HK-2 (cell line): ENCODE measurements around the gene P3R3URF.

Experiments
- DNase-seq: peaks from one replicate; pipeline ENCODE4 v3.0.0-alpha.2; 2018; ENCODE audit not compliant: unreplicated experiment

P3R3URF gene

DNA sequence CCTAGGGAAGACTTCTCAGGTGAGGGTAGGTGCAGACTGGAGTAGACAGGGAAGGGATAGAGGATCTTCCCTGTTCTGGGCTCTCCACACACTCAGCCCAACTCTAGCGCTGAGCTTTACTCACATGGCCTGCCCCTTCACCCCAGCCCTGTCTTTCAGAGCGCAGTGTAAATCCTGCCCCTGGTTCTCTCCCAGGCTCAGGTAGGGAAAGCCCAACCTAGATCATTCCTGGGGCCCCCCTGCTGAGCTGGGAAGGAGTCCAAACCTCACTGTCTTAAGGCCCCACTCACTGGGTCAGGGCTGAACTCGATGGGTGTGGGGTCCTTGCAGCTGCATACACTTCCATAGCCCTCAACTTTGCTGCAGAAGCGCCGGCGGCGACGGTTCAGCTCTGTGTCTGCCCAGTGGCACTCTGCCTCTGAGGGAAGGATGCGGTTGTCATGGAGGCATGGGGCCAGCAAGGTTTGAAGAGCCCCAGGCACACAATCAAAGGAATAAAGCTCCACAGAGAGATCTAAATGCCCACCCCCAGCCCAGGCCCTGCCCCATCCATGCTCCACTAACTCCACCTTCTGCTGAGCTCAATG is 17.8 kb upstream of the P3R3URF start:
- DNase-seq, result peak; percentile 43

DNA sequence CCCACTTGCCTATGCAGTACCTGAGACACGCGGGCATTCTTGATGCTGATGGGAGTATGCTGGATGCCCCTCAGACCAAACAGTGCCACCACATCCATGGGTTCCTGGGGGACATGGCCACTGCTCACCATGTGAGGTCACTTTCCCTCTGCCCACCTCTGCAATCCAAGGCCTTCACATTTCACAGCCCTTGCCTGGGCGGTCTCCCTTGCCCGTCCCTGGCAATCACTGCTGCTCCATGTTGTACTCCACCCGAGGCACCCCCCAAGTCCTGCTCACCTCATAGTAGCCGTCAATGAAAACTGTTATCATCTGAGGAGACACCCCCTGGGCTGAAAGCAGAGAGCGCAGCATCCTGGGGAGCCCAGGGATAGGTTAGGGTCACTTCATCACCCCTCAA is 17.0 kb upstream of the P3R3URF start:
- DNase-seq, result no peak

DNA sequence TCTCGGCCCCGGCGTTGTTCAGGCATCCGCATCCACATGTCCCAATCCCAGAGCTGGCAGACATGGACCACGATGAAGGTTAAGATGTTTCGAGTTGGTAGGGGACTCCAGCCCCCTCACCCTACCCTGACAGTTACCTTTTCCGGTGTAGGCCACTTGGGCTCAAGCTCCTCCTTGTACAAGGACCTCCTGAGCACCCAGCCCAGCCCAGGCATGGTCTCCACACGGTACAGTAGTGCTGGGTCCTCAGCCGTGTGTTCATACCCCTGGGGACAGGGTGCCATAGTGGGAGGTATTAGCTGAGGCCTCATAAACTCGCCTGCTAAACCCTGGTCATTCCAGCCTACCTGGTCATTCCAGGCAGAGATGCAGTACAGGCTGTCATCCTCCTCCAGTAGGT is 15.9 kb upstream of the P3R3URF start:
- DNase-seq, result no peak

GRCh38 chr1:46191033-46191701 is 14.9 kb upstream of the P3R3URF start:
- DNase-seq, result no peak

DNA sequence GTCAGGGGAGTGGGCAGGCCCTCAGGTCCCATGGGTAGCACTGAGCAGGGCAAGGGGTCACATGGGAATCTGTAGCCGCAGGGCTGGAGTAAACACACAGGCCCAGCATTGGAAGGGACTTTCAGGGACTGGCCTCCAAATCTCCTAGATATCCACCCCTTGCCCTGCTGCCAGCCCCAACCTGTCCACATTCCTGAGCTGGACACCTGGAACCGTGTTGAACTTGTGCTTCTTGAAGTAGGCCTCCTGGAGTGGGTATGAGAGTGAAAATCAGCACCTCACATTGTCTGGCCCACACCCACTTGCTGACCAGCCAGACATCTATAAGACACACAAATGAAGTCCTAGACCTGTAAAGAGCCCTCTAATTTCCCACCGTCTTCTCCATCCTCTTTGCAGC is 14.3 kb upstream of the P3R3URF start:
- no peak for DNase-seq

DNA sequence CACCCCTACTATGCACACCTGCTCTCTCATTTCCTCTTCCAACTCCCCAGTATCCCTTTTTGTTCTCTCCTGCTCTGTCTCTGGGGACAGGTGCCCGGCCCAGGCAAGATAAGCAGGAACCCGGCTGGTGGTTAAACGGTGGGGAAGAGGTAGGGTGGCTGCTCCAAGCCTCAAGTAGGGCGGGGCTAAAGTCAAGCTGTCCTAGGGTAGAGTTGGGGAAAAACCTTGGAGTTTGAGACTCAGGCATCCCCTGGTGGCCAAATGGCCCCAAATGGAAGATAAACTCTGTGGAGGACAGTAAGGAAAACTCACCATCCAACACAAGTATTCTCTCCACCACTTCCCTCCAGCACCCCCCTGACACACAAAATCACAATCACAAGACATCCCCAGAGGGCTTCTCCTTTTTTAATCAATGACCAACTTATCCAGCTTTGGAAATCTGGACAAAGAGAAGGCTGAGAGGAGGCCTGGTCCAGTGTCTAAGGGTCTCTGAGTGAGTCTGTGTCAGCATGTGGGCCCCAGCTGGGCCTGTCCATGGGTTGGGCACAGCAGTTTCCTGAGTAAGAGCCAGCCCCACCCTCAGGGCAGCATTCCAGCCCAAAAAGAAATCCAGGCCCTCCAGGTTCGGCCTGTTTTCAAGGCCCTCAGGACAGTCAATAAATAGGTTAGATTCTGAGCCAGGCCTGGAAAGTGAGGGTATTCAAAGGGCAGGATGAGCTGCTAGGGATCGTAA is 12.2 kb upstream of the P3R3URF start:
- DNase-seq, result no peak

- DNase-seq, result no peak
Measured at GRCh38 chr1:46187106-46187869, 11.0 kb upstream of the P3R3URF start.

- DNase-seq, result no peak
Measured at GRCh38 chr1:46186076-46186475, 9.8 kb upstream of the P3R3URF start.

DNA sequence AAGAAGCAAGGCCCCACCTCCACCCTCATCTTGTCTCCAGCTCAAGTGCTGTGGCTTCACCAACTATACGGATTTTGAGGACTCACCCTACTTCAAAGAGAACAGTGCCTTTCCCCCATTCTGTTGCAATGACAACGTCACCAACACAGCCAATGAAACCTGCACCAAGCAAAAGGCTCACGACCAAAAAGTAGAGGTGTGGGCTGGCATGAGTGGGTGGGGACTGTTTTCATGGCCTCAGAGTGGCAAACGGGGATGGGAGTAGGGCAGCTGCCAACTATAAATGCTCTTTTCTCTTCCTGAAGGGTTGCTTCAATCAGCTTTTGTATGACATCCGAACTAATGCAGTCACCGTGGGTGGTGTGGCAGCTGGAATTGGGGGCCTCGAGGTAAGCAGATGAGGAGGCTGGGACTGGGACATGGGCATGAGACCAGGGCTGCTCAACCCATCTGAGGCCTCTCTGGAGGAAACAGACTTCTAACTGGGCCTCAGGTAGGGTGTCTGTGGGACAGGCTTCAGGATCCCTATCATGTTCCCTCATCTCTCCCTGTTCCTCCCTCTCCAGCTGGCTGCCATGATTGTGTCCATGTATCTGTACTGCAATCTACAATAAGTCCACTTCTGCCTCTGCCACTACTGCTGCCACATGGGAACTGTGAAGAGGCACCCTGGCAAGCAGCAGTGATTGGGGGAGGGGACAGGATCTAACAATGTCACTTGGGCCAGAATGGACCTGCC is 8.8 kb upstream of the P3R3URF start:
- no peak for DNase-seq

DNA sequence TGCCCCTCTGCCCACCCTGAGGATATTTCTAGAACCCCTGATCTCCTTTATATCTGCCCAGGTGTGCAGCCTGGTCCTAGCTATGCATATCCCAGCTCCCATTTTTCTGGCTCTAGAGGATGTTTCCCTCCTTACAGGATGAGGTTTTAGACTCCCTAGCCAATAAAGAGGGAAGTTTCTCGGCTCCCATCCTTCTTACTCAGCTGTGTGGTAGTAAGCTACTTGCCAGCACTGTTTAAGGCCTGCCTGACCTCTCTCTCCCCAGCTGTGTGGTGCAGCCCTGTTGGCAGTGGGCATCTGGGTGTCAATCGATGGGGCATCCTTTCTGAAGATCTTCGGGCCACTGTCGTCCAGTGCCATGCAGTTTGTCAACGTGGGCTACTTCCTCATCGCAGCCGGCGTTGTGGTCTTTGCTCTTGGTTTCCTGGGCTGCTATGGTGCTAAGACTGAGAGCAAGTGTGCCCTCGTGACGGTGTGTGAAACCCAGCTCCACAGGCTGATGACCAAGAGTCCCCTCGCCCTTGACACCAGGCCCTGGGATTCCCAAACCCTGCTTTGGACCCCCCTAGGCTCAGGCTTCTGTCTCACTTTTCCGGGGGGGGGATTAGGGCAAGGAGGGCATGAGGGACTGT is 7.8 kb upstream of the P3R3URF start:
- DNase-seq, result no peak

- DNase-seq, result peak; percentile 93
Measured at GRCh38 chr1:46183079-46183847, 7.0 kb upstream of the P3R3URF start.

GRCh38 chr1:46181343-46182260 is 5.3 kb upstream of the P3R3URF start:
- peak; percentile 30 for DNase-seq

DNA sequence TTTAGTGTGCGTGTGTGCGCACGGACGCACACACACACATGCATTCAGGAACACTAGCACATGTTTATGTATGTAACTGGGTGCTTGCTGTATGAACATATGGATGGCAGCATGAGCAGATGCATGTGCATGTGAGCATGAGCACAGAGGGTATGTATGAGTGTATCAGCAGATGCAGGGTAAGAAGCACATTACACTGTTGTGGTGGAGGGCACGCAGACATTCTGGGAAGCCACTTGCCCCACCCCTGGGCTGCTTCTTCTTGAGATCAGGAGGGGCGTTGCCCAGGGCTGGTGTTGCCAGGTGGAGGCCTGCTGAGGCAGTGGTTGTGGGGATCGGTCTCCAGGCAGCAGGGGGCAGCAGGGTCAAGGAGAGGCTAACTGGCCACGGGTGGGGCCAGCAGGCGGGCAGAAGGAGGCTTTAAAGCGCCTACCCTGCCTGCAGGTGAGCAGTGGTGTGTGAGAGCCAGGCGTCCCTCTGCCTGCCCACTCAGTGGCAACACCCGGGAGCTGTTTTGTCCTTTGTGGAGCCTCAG is 3.9 kb upstream of the P3R3URF start:
- DNase-seq, result peak; percentile 77

DNA sequence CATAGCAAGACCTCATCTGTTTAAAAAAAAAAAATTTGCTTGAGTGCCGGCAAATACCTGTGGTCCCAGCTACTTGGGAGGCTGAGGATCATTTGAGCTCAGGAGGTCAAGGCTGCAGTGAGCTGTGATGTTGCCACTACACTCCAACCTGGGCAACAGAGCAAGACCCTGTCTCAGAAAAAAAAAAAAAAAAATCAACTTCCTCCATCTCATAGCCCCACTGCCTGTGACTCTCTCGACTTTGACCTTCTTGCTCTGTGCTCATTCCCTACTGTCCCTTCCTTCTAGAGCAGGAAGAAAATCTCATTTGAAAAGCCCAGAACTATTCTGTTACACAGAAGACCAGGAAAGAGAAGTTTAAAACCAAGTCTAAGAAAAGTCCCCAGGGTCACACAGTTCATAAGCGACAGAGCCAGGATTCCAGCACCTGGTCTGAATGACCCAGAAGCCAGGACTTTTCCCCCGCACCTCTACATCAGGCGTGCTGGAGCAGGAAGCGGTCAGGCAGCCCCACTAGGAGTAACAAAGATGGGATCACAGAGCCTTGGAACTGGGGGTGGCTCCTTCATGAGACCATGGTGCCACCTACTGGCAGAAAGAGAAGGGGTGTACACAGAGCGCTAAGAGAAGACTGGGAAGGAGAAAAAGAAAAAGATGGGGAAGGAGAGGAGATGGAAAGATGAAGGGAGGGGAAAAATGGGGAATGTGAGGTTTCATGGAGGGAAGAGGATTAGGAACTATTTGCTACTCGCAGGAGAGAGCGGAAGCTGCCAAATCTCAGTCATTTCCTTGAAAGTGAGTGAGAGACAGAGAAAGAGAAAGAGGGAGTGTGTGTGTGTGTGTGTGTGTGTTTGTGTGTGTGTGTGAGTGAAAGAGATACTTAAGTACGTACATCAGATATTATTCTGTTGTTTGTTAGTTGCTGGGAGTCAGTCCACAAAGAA is 3.1 kb upstream of the P3R3URF start:
- peak; percentile 84 for DNase-seq

DNA sequence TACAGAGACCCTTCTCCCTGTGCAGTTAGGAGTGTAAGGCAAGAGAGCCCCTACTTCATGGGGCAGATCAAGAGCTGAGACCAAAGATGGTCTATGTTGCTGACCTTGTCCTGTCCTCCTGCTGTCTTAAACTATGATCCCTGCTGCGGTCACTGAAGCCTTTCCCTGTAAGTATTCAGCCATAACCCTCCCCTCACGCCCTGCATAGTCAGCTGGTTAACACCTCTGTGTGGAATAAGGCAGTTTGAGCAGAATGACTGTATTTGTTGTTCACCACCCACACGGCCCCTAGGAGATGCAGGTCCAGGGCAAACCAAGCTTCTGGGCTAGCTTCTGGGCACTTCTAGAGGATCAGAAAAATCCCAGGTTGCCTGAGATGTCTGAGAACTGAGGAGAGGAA is 1.0 kb downstream of the P3R3URF start:
- DNase-seq, result no peak

GRCh38 chr1:46174448-46175231 is 1.6 kb downstream of the P3R3URF start, which contains the start of gene TSPAN1:
Gene TSPAN1, plus strand, starts transcription at chr1:46175087. Its CDS starts 6,021 bp downstream, at chr1:46181108.
- DNase-seq, result no peak

- no peak for DNase-seq
Measured at GRCh38 chr1:46173361-46173856, 2.9 kb downstream of the P3R3URF start.
